NCI-H524 (cell line): ENCODE measurements around the gene HOXA5.

Experiments used
- DNase-seq, 2 experiments: peaks; one replicate each; lab custom pipeline; 2025; lab: John Stamatoyannopoulos, UW

Gene HOXA5

DNA sequence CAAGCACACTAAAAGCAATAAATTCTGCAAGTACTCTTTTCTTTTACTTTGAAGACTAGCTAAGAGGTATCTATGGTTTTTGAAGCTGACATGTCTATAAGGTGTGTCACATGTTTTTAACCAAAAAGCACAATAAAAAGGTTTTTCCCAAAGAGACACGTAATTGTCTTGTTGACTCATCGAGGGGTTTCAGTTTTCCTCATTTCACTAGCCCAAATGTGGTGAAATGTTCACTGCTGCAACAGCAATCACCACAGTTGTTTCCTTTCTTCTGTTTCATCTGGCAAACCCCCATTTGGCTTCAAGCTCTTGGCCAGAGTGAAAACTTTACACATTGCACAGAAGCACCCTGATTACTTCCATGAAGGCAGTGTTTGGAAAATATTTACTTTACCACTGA is 9.1 kb downstream of the HOXA5 start:
- no peak for DNase-seq

DNA sequence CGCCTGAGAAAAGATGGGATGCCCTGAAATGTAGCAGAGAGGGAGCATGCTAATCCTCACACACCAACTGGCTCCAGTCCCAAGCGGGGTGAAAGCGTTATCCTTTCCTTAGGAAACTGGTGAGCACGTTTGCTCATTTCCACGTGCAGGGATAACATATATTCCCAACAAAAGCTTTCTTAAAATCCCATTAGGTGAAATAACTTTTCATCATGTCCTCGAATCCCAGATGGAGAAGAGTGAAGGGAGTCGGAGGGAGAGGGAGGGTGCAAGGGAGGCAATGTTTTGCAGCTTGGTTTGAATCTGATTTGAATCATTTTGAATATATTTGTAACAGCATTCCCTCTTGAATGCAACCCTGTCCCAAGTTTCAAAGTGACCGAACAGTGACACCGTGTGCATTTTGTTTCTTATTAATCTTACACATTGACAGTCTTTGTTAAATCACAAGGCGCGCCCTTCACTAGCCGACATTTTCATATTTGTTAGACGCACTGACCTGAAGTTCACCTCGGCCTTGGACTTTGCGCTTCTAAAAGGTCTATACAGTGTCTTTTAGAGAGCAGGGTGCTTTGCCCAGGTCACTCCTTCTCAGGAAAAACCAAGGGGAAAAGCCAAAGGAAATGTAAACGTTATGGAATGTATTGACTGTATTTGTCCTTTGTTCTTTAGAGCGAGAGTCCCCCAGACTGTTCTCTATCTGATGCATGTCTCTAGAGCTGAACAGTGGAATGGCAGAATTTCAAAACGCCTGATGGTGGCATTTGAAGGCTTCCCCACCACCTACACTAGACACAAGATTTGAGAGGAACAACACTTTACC is 9.9 kb downstream of the HOXA5 start:
- DNase-seq, result peak in 1 of 2 experiments; percentile 17

- no peak for DNase-seq
Observed at GRCh38 chr7:27132978-27133377, 10.5 kb downstream of the HOXA5 start.

GRCh38 chr7:27132214-27132613 is 11.3 kb downstream of the HOXA5 start:
- DNase-seq, result no peak

DNA sequence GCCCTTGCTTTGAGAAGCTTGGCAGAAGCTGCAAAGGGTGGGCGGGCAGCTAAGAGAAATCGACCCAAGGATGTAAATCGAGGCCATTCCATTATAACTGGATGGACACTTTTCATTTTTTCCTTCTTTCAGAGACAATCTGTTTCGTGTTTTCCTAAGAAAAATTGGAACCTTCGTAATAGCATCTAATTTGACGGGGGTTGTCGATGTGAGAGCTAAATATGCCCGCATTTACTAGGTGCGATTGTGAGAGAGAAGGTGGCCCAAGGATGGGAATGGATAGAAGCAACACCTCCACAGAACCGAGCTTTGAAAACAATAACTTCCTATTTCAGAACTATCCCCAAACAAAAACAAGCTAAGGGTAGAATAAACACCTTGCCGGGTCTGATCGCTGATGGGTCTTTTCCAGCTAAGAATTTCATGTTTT is 12.1 kb downstream of the HOXA5 start:
- no peak for DNase-seq

- DNase-seq, result peak; percentile 54 to 84
Observed at GRCh38 chr7:27130540-27131389, 12.7 kb downstream of the HOXA5 start, which contains the start of gene HOXA4. HOXA4 (minus strand) TSS chr7:27130757; CDS start chr7:27130733, 24 bp downstream.

GRCh38 chr7:27129729-27130539 is 13.5 kb downstream of the HOXA5 start:
- DNase-seq, result peak in 1 of 2 experiments; percentile 67

DNA sequence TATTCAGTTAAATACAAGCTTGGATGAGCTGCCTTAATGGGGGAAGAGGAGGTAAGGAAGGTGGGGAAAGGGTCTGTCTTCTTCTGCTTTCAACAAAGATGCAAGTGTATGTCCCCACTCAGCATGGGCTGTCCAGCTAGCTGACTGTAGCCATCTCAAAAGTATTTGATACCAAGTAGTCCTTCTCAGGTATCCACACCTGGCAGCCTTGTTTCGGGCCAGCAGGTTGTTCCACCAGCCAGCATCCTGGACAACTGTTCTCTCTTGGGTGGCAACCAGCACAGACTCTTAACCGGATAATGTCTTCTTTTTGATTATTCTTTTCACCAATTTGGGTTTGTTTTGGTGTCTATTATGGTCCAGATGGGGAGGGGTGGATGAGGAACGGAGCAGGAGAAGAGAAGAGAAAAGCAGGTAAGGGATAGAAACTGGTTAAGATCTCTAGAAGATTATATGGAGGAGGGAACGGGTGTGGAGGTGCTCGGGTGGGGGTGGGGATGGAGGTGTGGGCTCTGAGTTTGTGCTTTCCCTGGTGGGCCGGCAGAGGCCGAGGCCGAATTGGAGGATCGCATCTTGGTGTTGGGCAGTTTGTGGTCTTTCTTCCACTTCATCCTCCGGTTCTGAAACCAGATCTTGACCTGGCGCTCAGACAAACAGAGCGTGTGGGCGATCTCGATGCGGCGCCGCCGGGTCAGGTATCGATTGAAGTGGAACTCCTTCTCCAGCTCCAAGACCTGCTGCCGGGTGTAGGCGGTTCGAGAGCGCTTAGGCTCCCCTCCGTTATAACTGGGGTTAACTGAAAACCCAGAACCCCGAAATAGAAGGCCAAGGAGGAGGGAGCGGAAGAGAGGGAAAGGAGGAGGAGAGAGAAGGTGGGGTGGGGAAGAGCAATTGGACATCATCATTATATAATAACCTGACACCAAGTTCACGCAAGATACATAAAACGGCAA is 14.4 kb downstream of the HOXA5 start:
- no peak for DNase-seq

DNA sequence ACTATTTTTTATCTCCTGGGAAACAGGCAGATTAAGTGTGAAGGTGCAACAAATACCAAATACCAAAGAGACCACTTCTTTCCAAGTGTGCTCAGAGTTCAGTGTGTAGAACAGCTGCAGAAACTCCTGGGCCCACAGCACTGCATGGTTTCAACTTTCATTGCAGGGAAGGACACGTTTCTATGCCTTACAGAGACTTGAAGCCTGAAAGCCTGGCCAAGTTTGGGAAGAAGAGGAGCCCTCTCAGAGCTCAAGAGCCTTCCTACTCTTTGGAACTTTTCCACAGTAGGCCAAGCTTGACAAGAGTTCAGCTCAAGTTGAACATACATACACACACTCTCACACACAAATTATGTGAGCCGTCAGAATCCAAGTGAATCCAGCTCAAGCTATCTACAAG is 15.4 kb downstream of the HOXA5 start:
- DNase-seq, result no peak

- DNase-seq, result no peak
Observed at GRCh38 chr7:27126596-27127327, 16.7 kb downstream of the HOXA5 start.

- DNase-seq, result no peak
Observed at GRCh38 chr7:27125986-27126394, 17.5 kb downstream of the HOXA5 start.

- DNase-seq, result no peak
Observed at GRCh38 chr7:27124902-27125689, 18.4 kb downstream of the HOXA5 start.

DNA sequence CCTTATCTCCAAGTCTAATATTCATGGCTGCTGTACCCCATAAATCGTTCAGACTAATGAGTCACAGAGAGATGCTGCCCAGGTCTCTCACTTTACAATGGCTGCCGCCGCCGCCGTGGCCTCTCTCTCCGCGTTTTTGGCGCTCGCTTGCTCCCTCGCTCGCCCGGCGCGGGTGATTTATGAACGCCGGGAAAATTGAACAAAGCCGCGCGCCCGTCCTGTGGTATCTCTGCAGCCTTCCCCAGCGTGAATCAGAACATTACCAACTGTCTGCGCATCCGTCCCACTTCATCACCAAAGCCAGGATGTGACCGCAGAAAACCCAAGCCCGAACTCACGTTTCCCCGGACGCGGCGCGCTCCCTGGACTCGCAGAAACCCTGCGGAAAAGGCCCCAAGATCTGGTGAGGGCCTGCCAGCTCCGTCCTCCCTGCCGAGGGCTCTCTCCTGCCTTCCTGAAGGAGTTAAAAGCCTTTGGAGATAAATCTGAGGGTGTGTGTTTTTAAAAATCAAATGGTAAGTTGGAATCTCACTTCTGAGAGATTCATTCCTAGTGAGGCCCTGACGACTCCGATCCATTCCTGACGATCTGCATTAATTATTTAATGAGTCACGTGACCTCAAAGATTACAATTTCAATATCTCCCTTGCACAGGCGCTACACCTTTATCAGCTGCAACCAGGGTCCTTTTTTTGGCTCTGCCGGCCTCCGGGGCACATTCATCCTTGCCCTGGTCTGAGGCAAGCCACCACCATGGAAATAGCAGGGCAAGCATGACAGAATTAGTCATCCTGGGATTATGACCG is 19.2 kb downstream of the HOXA5 start:
- no peak for DNase-seq

GRCh38 chr7:27123477-27124053 is 19.9 kb downstream of the HOXA5 start:
- no peak for DNase-seq

GRCh38 chr7:27123007-27123476 is 20.4 kb downstream of the HOXA5 start:
- no peak for DNase-seq

DNA sequence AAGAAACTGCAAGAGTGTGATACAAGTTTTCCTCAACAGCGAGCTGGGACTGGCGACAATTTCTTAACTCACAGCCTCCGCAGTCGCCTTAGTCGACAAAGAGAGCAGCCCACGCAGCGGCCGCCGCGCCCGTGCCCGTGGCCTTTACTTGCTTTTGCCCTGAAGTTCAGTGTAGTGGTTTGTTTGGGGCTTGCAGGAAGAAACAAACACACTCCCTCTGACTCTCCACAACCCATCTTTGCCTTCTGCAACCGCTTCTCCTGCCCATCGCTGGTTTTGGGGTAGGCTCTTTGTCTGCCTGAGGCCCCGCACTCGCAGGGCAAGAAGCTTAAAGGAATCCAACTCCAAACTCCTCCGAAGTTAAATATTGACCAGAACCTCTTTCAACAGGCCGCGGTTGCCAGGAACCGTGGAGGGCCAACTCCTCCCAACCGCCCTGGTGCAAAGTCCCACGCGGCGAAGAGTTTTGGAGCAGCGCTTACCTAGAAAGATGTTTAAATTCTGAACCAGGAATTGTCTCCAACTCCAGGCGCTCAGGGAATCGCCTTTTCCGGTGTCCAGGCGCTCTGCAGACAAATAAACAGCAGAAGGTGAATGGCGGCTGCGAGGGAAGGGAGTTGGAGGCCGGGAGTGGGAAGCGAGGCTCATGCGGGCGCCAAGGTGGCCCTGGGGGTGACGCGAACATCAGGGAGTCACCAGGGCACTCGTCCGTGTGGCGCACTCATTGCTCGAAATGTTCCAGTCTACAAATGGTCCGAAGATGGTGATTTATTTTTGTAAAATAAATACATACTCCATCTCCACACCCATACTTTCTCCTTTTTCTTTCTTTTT is 21.2 kb downstream of the HOXA5 start:
- DNase-seq, result no peak

DNA sequence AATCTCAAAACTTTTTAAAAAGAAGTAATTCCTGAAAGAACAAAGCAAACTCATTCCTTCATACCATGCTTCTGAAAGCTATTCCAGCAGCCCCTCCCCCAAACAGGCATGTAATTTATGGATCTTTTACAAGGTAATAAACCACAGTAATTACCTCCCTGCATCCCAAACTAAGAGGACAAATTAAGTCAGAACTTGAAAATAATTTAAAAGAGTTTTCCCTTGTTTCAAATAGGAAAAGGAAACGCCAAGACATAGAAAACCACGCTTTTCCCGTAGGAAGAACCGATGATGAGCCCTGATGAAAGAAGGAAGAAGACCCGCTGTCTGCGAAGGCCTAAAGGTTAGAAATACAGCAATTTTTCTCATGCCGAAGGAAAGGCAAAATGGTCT is 21.8 kb downstream of the HOXA5 start:
- DNase-seq, result no peak
